ENCODE data around the gene CCN5.

The CCN5 gene

GRCh38 chr20:44750081-44750805, 35.1 kb downstream of the CCN5 start:
- Histone ChIP-seq H2AFZ (ENCODE audit: low read depth, low read length) (no peak overlapping the region), H3K4me1 (ENCODE audit: control insufficient read depth, insufficient read depth, low read depth, low read length) (peaks cover 19% of the 10 kb centered on the region), H3K9ac (ENCODE audit: low read length) (no peak overlapping the region), H2AK5ac (ENCODE audit: low read length, severe bottlenecking) (no peak overlapping the region), H3K36me3 (ENCODE audit: control insufficient read depth in 1 of 2, insufficient read depth in 2 of 2, low read depth in 1 of 2, low read length in 2 of 2) (peaks cover 0 to 4% of the 10 kb centered on the region in 2 experiments), H3K14ac (ENCODE audit: low read length in 2 of 2) (no peak overlapping the region), H4K8ac (ENCODE audit: low read length) (no peak overlapping the region), H3K18ac (ENCODE audit: low read depth in 1 of 2, low read length in 2 of 2) (no peak overlapping the region), H3K27me3 (ENCODE audit: control insufficient read depth in 1 of 2, insufficient read depth in 1 of 2, low read length in 2 of 2) (peaks cover 57 to 75% of the 10 kb centered on the region in 2 experiments), H2BK5ac (ENCODE audit: low read depth, low read length, poor library complexity, severe bottlenecking) (no peak overlapping the region), H4K91ac (ENCODE audit: low read length) (peak overlapping the region; percentile 58), H3K4me3 (ENCODE audit: insufficient read depth in 1 of 2, low read depth in 1 of 2, low read length in 2 of 2) (peak overlapping the region in 1 of 2 experiments; percentile 1), H3K4ac (ENCODE audit: low read depth in 1 of 2, low read length in 2 of 2) (no peak overlapping the region), H3K27ac (ENCODE audit: low read length, poor library complexity, severe bottlenecking) (no peak overlapping the region), H2BK12ac (ENCODE audit: low read length in 2 of 2) (no peak overlapping the region), H3K79me1 (replicated peaks; ENCODE audit: low read length, poor library complexity, severe bottlenecking) (no peaks in the 10 kb centered on the region), H3K23ac (ENCODE audit: low read length in 2 of 2) (no peak overlapping the region), H2BK120ac (ENCODE audit: low read depth, low read length) (no peak overlapping the region), H3K9me3 (ENCODE audit: control insufficient read depth, low read length) (no peaks in the 10 kb centered on the region), H3K4me2 (ENCODE audit: low read length, poor library complexity, severe bottlenecking) (no peak overlapping the region), H2BK15ac (ENCODE audit: low read depth, poor library complexity, severe bottlenecking) (no peak overlapping the region)
- 82% methylated on average over 71 of the region's 73 CpGs for WGBS
- DNase-seq, result no peak

- Histone ChIP-seq H3K9me3 (ENCODE audit: control insufficient read depth, low read length) (no peaks in the 10 kb centered on the region), H2BK15ac (ENCODE audit: low read depth, poor library complexity, severe bottlenecking) (no peak overlapping the region), H3K14ac (ENCODE audit: low read length in 2 of 2) (no peak overlapping the region), H3K27me3 (ENCODE audit: control insufficient read depth in 1 of 2, insufficient read depth in 1 of 2, low read length in 2 of 2) (peaks cover 71 to 77% of the 10 kb centered on the region in 2 experiments), H3K79me1 (replicated peaks; ENCODE audit: low read length, poor library complexity, severe bottlenecking) (no peaks in the 10 kb centered on the region), H3K18ac (ENCODE audit: low read depth in 1 of 2, low read length in 2 of 2) (no peak overlapping the region), H4K91ac (ENCODE audit: low read length) (no peak overlapping the region), H2BK120ac (ENCODE audit: low read depth, low read length) (no peak overlapping the region), H3K4me3 (ENCODE audit: insufficient read depth in 1 of 2, low read depth in 1 of 2, low read length in 2 of 2) (no peak overlapping the region), H3K9ac (ENCODE audit: low read length) (no peak overlapping the region), H2BK5ac (ENCODE audit: low read depth, low read length, poor library complexity, severe bottlenecking) (no peak overlapping the region), H3K27ac (ENCODE audit: low read length, poor library complexity, severe bottlenecking) (no peak overlapping the region), H2BK12ac (ENCODE audit: low read length in 2 of 2) (no peak overlapping the region), H2AK5ac (ENCODE audit: low read length, severe bottlenecking) (no peak overlapping the region), H4K8ac (ENCODE audit: low read length) (no peak overlapping the region), H3K23ac (ENCODE audit: low read length in 2 of 2) (no peak overlapping the region), H3K4me2 (ENCODE audit: low read length, poor library complexity, severe bottlenecking) (no peak overlapping the region), H3K36me3 (ENCODE audit: control insufficient read depth in 1 of 2, insufficient read depth in 2 of 2, low read depth in 1 of 2, low read length in 2 of 2) (peaks cover 0 to 4% of the 10 kb centered on the region in 2 experiments), H3K4ac (ENCODE audit: low read depth in 1 of 2, low read length in 2 of 2) (no peak overlapping the region), H3K4me1 (ENCODE audit: control insufficient read depth, insufficient read depth, low read depth, low read length) (peaks cover 5% of the 10 kb centered on the region), H2AFZ (ENCODE audit: low read depth, low read length) (no peak overlapping the region)
- no peak for DNase-seq
- 76% methylated on average over 17 of the region's 17 CpGs for WGBS
These were observed 37.1 kb downstream of the CCN5 start for GRCh38 chr20:44752099-44752931.

- Histone ChIP-seq H2BK15ac (ENCODE audit: low read depth, poor library complexity, severe bottlenecking) (no peak overlapping the region), H3K79me1 (replicated peaks; ENCODE audit: low read length, poor library complexity, severe bottlenecking) (no peaks in the 10 kb centered on the region), H3K27me3 (ENCODE audit: control insufficient read depth in 1 of 2, insufficient read depth in 1 of 2, low read length in 2 of 2) (peaks cover 77 to 82% of the 10 kb centered on the region in 2 experiments), H2BK120ac (ENCODE audit: low read depth, low read length) (no peak overlapping the region), H3K9ac (ENCODE audit: low read length) (no peak overlapping the region), H3K4me1 (ENCODE audit: control insufficient read depth, insufficient read depth, low read depth, low read length) (peaks cover 5% of the 10 kb centered on the region), H2BK5ac (ENCODE audit: low read depth, low read length, poor library complexity, severe bottlenecking) (no peak overlapping the region), H3K9me3 (ENCODE audit: control insufficient read depth, low read length) (no peaks in the 10 kb centered on the region), H3K4me2 (ENCODE audit: low read length, poor library complexity, severe bottlenecking) (no peak overlapping the region), H4K8ac (ENCODE audit: low read length) (no peak overlapping the region), H3K23ac (ENCODE audit: low read length in 2 of 2) (no peak overlapping the region), H3K36me3 (ENCODE audit: control insufficient read depth in 1 of 2, insufficient read depth in 2 of 2, low read depth in 1 of 2, low read length in 2 of 2) (peaks cover 0 to 4% of the 10 kb centered on the region in 2 experiments), H3K14ac (ENCODE audit: low read length in 2 of 2) (no peak overlapping the region), H3K18ac (ENCODE audit: low read depth in 1 of 2, low read length in 2 of 2) (no peak overlapping the region), H4K91ac (ENCODE audit: low read length) (no peak overlapping the region), H2AFZ (ENCODE audit: low read depth, low read length) (no peak overlapping the region), H2BK12ac (ENCODE audit: low read length in 2 of 2) (no peak overlapping the region), H3K4me3 (ENCODE audit: insufficient read depth in 1 of 2, low read depth in 1 of 2, low read length in 2 of 2) (no peak overlapping the region), H2AK5ac (ENCODE audit: low read length, severe bottlenecking) (no peak overlapping the region), H3K27ac (ENCODE audit: low read length, poor library complexity, severe bottlenecking) (no peak overlapping the region), H3K4ac (ENCODE audit: low read depth in 1 of 2, low read length in 2 of 2) (no peak overlapping the region)
- no peak for DNase-seq
- 68% methylated on average over 6 of the region's 7 CpGs for WGBS
These were observed 39.4 kb downstream of the CCN5 start for GRCh38 chr20:44754554-44754953.

GRCh38 chr20:44756011-44756688, 41.0 kb downstream of the CCN5 start:
- H4K8ac ChIP-seq (ENCODE audit: low read length), result no peak overlapping the region
- no peak overlapping the region for H3K4me3 ChIP-seq (ENCODE audit: insufficient read depth in 1 of 2, low read depth in 1 of 2, low read length in 2 of 2)
- no peak overlapping the region for H3K27ac ChIP-seq (ENCODE audit: low read length, poor library complexity, severe bottlenecking)
- no peaks in the 10 kb centered on the region for H3K79me1 ChIP-seq (replicated peaks; ENCODE audit: low read length, poor library complexity, severe bottlenecking)
- H3K4me1 ChIP-seq (ENCODE audit: control insufficient read depth, insufficient read depth, low read depth, low read length), result no peaks in the 10 kb centered on the region
- no peak overlapping the region for H3K18ac ChIP-seq (ENCODE audit: low read depth in 1 of 2, low read length in 2 of 2)
- no peak overlapping the region for H2BK15ac ChIP-seq (ENCODE audit: low read depth, poor library complexity, severe bottlenecking)
- H2AFZ ChIP-seq (ENCODE audit: low read depth, low read length), result no peak overlapping the region
- no peak overlapping the region for H3K14ac ChIP-seq (ENCODE audit: low read length in 2 of 2)
- H3K4me2 ChIP-seq (ENCODE audit: low read length, poor library complexity, severe bottlenecking), result no peak overlapping the region
- DNase-seq, result no peak
- no peak overlapping the region for H3K4ac ChIP-seq (ENCODE audit: low read depth in 1 of 2, low read length in 2 of 2)
- H3K9ac ChIP-seq (ENCODE audit: low read length), result no peak overlapping the region
- H2BK5ac ChIP-seq (ENCODE audit: low read depth, low read length, poor library complexity, severe bottlenecking), result no peak overlapping the region
- H4K91ac ChIP-seq (ENCODE audit: low read length), result no peak overlapping the region
- WGBS, result 92% methylated on average over 14 of the region's 18 CpGs
- no peak overlapping the region for H2AK5ac ChIP-seq (ENCODE audit: low read length, severe bottlenecking)
- no peak overlapping the region for H2BK12ac ChIP-seq (ENCODE audit: low read length in 2 of 2)
- peaks cover 74 to 80% of the 10 kb centered on the region in 2 experiments for H3K27me3 ChIP-seq (ENCODE audit: control insufficient read depth in 1 of 2, insufficient read depth in 1 of 2, low read length in 2 of 2)
- no peaks in the 10 kb centered on the region for H3K9me3 ChIP-seq (ENCODE audit: control insufficient read depth, low read length)
- no peak overlapping the region for H3K23ac ChIP-seq (ENCODE audit: low read length in 2 of 2)
- H2BK120ac ChIP-seq (ENCODE audit: low read depth, low read length), result no peak overlapping the region
- H3K36me3 ChIP-seq (ENCODE audit: control insufficient read depth in 1 of 2, insufficient read depth in 2 of 2, low read depth in 1 of 2, low read length in 2 of 2), result no peaks in the 10 kb centered on the region

Data from mesenchymal stem cell (in vitro differentiated cells and primary cell).